HepG2 (cell line): Measurements from ENCODE around the gene NOTCH3. TPM values are rescaled to one million over a fixed set of nuclear protein-coding genes. Genes with fewer than 3 reads are reported as not detected.

Source experiments
- ATAC-seq: fragments of 200-7000 bp; cut with Tn5 transposase; 3 replicates; pipeline ENCODE4 v1.9.1; 2020; ENCODE audit warnings: mild to moderate bottlenecking, moderate library complexity
- BruUV-seq: library from RNA; stranded (reverse); fragments of 400-500 nt; replicated peaks from 2 replicates; lab custom pipeline; 2021; lab: Mats Ljungman, UMichigan
- CTCF ChIA-PET: fragments of 300-600 bp; formaldehyde crosslinking; extraction: SDS; loops from one replicate; lab custom pipeline; 2021; ENCODE audit warnings: low total read pairs, inconsistent platforms, low intra/inter-chr PET ratio; lab: Yijun Ruan, JAX
- POLR2A ChIA-PET: fragments of 350-600 bp; sonication (Branson Sonifier 250); formaldehyde crosslinking; loops from one replicate; lab custom pipeline; 2020; ENCODE audit warnings: antibody characterized with exemption, inconsistent platforms; lab: Yijun Ruan, JAX
- DNase-seq: peaks from one replicate; pipeline ENCODE4 v3.0.0-alpha.2; 2015; ENCODE audit warnings: low spot score
- FAIRE-seq: peaks from 3 replicates; lab custom pipeline; 2011; peaks lifted over from hg19 to GRCh38; lab: Jason Lieb, UNC
- H2AFZ ChIP-seq: one replicate; pipeline ENCODE4 v1.6.1; 2011; ENCODE audit warnings: low read length, inconsistent platforms
- H3K27ac ChIP-seq: fragments of 300-600 bp; 3 replicates; pipeline ENCODE4 v1.8.0; 2011; ENCODE audit warnings: mixed run types, mild to moderate bottlenecking, mixed read lengths, low read length, inconsistent platforms; ENCODE audit not compliant: insufficient read depth; ENCODE audit errors: extremely low read length
- H3K27me3 ChIP-seq, 2 experiments: fragments of 200-600 bp in 1 of 2; 2 replicates in 1 of 2; 3 replicates in 1 of 2; pipeline versions ENCODE4 v1.6.0 to v1.8.0; 2011; ENCODE audit warnings: low read length in 2 of 2, mild to moderate bottlenecking in 2 of 2, moderate library complexity in 2 of 2, inconsistent platforms in 1 of 2; ENCODE audit not compliant: insufficient read depth in 2 of 2, control insufficient read depth in 1 of 2
- H3K36me3 ChIP-seq, 2 experiments: fragments of 200-600 bp in 1 of 2; replicated peaks in 1 of 2; 2 replicates in 1 of 2; 3 replicates in 1 of 2; pipeline versions ENCODE4 v1.5.1 to v1.8.0; 2011; ENCODE audit warnings: low read length in 2 of 2, inconsistent platforms in 1 of 2; ENCODE audit not compliant: insufficient read depth in 2 of 2, control insufficient read depth in 1 of 2
- H3K4me1 ChIP-seq: 2 replicates; pipeline ENCODE4 v1.5.1; 2012; ENCODE audit warnings: low read length, inconsistent platforms; ENCODE audit not compliant: insufficient read depth
- H3K4me2 ChIP-seq: 2 replicates; pipeline ENCODE4 v1.6.0; 2011; ENCODE audit warnings: low read depth, low read length, inconsistent platforms
- H3K4me3 ChIP-seq, 3 experiments: fragments of 200-600 bp in 1 of 3; sonication (generic), shearing (Covaris generic) in 1 of 3; replicated peaks in 1 of 3; 2 replicates each; pipeline ENCODE4 v1.5.1; 2011 to 2016; ENCODE audit warnings: low read length in 3 of 3, inconsistent platforms in 2 of 3, low read depth in 2 of 3, mild to moderate bottlenecking in 2 of 3, control low read depth in 1 of 3, mixed read lengths in 1 of 3; ENCODE audit not compliant: insufficient read depth in 1 of 3
- H3K79me2 ChIP-seq: one replicate; pipeline ENCODE4 v1.6.1; 2011; ENCODE audit warnings: low read length, inconsistent platforms; ENCODE audit not compliant: insufficient read depth
- H3K9ac ChIP-seq: 2 replicates; pipeline ENCODE4 v1.6.0; 2011; ENCODE audit warnings: mild to moderate bottlenecking, low read depth, low read length, inconsistent platforms; ENCODE audit not compliant: insufficient read depth
- H3K9me3 ChIP-seq: 2 replicates; pipeline ENCODE4 v1.5.1; 2012; ENCODE audit warnings: mild to moderate bottlenecking, low read length
- H4K20me1 ChIP-seq: 2 replicates; pipeline ENCODE4 v1.6.0; 2011; ENCODE audit warnings: inconsistent platforms, mild to moderate bottlenecking, low read length, moderate library complexity; ENCODE audit not compliant: insufficient read depth
- CBX2 ChIP-seq, 2 experiments: fragments of 200-600 bp in 1 of 2; sonication (generic); formaldehyde crosslinking in 1 of 2; IDR thresholded peaks; 2 replicates each; pipeline versions ENCODE4 v1.7.0 to v1.8.1; 2018 to 2022; ENCODE audit warnings: low read depth in 2 of 2, low read length in 1 of 2, mild to moderate bottlenecking in 1 of 2, missing genetic modification reagents in 1 of 2
- ETV6 ChIP-seq: sonication (generic); formaldehyde crosslinking; conservative IDR thresholded peaks from 2 replicates; pipeline ENCODE4 v1.4.0; 2020; ENCODE audit warnings: missing genetic modification reagents
- FOXJ3 ChIP-seq: sonication (generic); formaldehyde crosslinking; IDR thresholded peaks from 2 replicates; pipeline ENCODE4 v1.4.0; 2020; ENCODE audit warnings: missing genetic modification reagents, mild to moderate bottlenecking, borderline replicate concordance
- GABPB1 ChIP-seq: IDR thresholded peaks from 2 replicates; pipeline ENCODE4 v1.6.1; 2016; ENCODE audit warnings: mild to moderate bottlenecking, missing genetic modification reagents, moderate library complexity, missing compliant biosample characterization
- IRF2 ChIP-seq: IDR thresholded peaks from 2 replicates; pipeline ENCODE4 v1.6.1; 2018; ENCODE audit warnings: missing genetic modification reagents, missing compliant biosample characterization
- KDM5B ChIP-seq: sonication (generic); formaldehyde crosslinking; IDR thresholded peaks from 2 replicates; pipeline ENCODE4 v1.4.0; 2020; ENCODE audit warnings: missing genetic modification reagents, mild to moderate bottlenecking, borderline replicate concordance
- KLF15 ChIP-seq: sonication (generic); formaldehyde crosslinking; IDR thresholded peaks from 2 replicates; pipeline ENCODE4 v1.8.1; 2023; ENCODE audit warnings: borderline replicate concordance, mild to moderate bottlenecking, inconsistent platforms, missing genetic modification reagents, mixed read lengths
- RARA ChIP-seq: IDR thresholded peaks from 2 replicates; pipeline ENCODE4 v1.6.1; 2016; ENCODE audit warnings: missing genetic modification reagents, missing compliant biosample characterization
- SIN3A ChIP-seq: IDR thresholded peaks from 2 replicates; pipeline ENCODE4 v1.6.1; 2011; ENCODE audit warnings: low read depth, mild to moderate bottlenecking, control low read depth, low read length, borderline replicate concordance
- SOX6 ChIP-seq, 2 experiments: fragments of 450-650 bp in 1 of 2; sonication (generic) in 1 of 2; formaldehyde crosslinking in 1 of 2; IDR thresholded peaks; 2 replicates each; pipeline versions ENCODE4 v1.4.0 to v1.6.1; 2017 to 2020; ENCODE audit warnings: antibody characterized with exemption in 1 of 2, mild to moderate bottlenecking in 1 of 2, missing genetic modification reagents in 1 of 2
- SP4 ChIP-seq: sonication (generic); formaldehyde crosslinking; IDR thresholded peaks from 2 replicates; pipeline ENCODE4 v1.8.1; 2023; ENCODE audit warnings: mild to moderate bottlenecking, missing genetic modification reagents
- TCF7 ChIP-seq: sonication (generic); IDR thresholded peaks from 2 replicates; pipeline ENCODE4 v1.6.1; 2016; ENCODE audit warnings: antibody characterized with exemption, low read depth
- TSC22D2 ChIP-seq: sonication (generic); formaldehyde crosslinking; IDR thresholded peaks from 2 replicates; pipeline ENCODE4 v1.5.1; 2020; ENCODE audit warnings: missing genetic modification reagents, mild to moderate bottlenecking, borderline replicate concordance
- ZNF780A ChIP-seq: sonication (generic); formaldehyde crosslinking; IDR thresholded peaks from 2 replicates; pipeline ENCODE4 v1.8.0; 2022; ENCODE audit warnings: mild to moderate bottlenecking, missing genetic modification reagents, moderate library complexity
- WGBS: methylation state at CpG from one replicate; pipeline ENCODE4 v1.1.6; 2017; ENCODE audit warnings: low lambda C conversion rate; 5-methylcytosine and 5-hydroxymethylcytosine counted together
- in situ Hi-C: cut with HindIII; loops from 2 replicates; pipeline ENCODE4 v1.10.0; 2017; ENCODE audit warnings: low pct_unique_long_range_greater_than_20kb; ENCODE audit not compliant: extremely low pct_ligation_motif_present
- intact Hi-C: fragments of 100-400 bp; cut with micrococcal nuclease; formaldehyde crosslinking; loops from one replicate; pipeline ENCODE4 v1.10.0; 2022; ENCODE audit not compliant: unreplicated experiment
- polyA plus RNA-seq, 8 experiments: library from polyadenylated mRNA; depleted of rRNA in 3 of 8; stranded (reverse) in 7 of 8; unstranded in 1 of 8; fragments of >200 nt; fragmentation: Illumina TruSeq in 4 of 8; extraction: Trizol in 4 of 8; gene quantifications; 2 replicates each; pipeline versions ENCODE4 v1.2.1 to v1.2.3, GENCODE V29; 2011 to 2016; ENCODE audit warnings: low read depth in 4 of 8, missing spikeins in 1 of 8, mixed read lengths in 1 of 8; ENCODE audit not compliant: insufficient read depth in 1 of 8
- total RNA-seq, 5 experiments: library from RNA; depleted of rRNA; stranded (reverse); fragments of >200 nt; fragmentation: Illumina TruSeq; extraction: Trizol; gene quantifications; 2 replicates each; pipeline ENCODE4 v1.2.3, GENCODE V29; 2016; ENCODE audit warnings: low read depth in 1 of 5
- TF ChIP-seq, protein P1 (sequence below): sonication (generic); formaldehyde crosslinking; IDR thresholded peaks from 2 replicates; pipeline ENCODE4 v1.5.0; 2020; ENCODE audit warnings: mild to moderate bottlenecking, missing genetic modification reagents, borderline replicate concordance
- TF ChIP-seq, protein P2 (sequence below): sonication (generic); formaldehyde crosslinking; IDR thresholded peaks from 2 replicates; pipeline ENCODE4 v1.8.0; 2022; ENCODE audit warnings: low read depth, missing genetic modification reagents
- TF ChIP-seq, protein P3 (sequence below): sonication (generic); formaldehyde crosslinking; conservative IDR thresholded peaks from 2 replicates; pipeline ENCODE4 v1.4.0; 2020; ENCODE audit warnings: missing genetic modification reagents
- TF ChIP-seq, protein P4 (sequence below): sonication (generic); formaldehyde crosslinking; IDR thresholded peaks from 2 replicates; pipeline ENCODE4 v1.5.0; 2020; ENCODE audit warnings: mild to moderate bottlenecking, low read depth, missing genetic modification reagents, borderline replicate concordance

Gene NOTCH3
- total and polyA plus RNA-seq, 2 of the 13 experiments (the other 11 are each of a cell fraction or from before 2014, with no cell fraction given), result 0.09 to 0.28 TPM

DNA sequence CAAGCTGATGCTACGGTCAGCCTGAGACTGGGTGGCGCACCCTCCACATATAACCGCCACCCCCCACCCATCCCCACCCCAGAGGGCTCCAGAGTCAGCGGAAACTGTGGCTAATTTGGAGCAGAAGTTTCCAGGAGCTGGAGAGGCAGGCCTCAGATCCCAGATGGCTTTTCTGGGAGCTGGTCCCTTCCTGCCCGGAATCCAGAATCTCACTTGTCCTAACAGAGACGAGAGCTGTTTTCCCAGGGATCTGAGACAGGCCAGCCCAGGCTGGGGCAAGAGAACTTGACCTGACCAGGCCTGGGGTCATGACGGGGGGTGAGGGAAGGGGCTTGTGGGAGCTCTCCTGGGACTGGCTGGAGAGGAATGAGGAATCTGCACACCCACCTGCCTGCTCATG is 25.0 kb upstream of the NOTCH3 start:
- WGBS, result 47% methylated on average over 3 of the region's 7 CpGs
- no peaks in the 10 kb centered on the region for H3K79me2 ChIP-seq
- no peak overlapping the region for H3K4me2 ChIP-seq
- intact Hi-C loops (no loop called here), in situ Hi-C loops (no loop called here)
- DNase-seq, result no peak
- ATAC-seq, result no peak
- H3K4me1 ChIP-seq, result peaks cover 6% of the 10 kb centered on the region
- POLR2A ChIA-PET, result interaction anchor here (0.7 to 1.4 kb wide), 2 partner anchors 9 to 23 kb away, joined by 3 to 4 read pairs; no protein-coding TSS in a partner anchor
- H3K9ac ChIP-seq, result no peak overlapping the region
- FAIRE-seq, result no peak
- CTCF ChIA-PET, result no interaction called here
- no peaks in the 10 kb centered on the region for H4K20me1 ChIP-seq
- H3K36me3 ChIP-seq, result no peaks in the 10 kb centered on the region
- no peaks in the 10 kb centered on the region for H3K9me3 ChIP-seq
- no peak overlapping the region for H2AFZ ChIP-seq
- peaks cover 0 to 7% of the 10 kb centered on the region in 2 experiments; a peak in 1 of 5 replicates for H3K27me3 ChIP-seq
- BruUV-seq, result no TSS peak
- no peak overlapping the region for H3K4me3 ChIP-seq
- H3K27ac ChIP-seq, result no peak overlapping the region
- no peak for TF ChIP-seq KDM5B (CRISPR knock-in tag)
- no peak for TF ChIP-seq TCF7
- no peak for TF ChIP-seq ZNF780A (CRISPR knock-in tag)
- TF ChIP-seq, protein P1, sequence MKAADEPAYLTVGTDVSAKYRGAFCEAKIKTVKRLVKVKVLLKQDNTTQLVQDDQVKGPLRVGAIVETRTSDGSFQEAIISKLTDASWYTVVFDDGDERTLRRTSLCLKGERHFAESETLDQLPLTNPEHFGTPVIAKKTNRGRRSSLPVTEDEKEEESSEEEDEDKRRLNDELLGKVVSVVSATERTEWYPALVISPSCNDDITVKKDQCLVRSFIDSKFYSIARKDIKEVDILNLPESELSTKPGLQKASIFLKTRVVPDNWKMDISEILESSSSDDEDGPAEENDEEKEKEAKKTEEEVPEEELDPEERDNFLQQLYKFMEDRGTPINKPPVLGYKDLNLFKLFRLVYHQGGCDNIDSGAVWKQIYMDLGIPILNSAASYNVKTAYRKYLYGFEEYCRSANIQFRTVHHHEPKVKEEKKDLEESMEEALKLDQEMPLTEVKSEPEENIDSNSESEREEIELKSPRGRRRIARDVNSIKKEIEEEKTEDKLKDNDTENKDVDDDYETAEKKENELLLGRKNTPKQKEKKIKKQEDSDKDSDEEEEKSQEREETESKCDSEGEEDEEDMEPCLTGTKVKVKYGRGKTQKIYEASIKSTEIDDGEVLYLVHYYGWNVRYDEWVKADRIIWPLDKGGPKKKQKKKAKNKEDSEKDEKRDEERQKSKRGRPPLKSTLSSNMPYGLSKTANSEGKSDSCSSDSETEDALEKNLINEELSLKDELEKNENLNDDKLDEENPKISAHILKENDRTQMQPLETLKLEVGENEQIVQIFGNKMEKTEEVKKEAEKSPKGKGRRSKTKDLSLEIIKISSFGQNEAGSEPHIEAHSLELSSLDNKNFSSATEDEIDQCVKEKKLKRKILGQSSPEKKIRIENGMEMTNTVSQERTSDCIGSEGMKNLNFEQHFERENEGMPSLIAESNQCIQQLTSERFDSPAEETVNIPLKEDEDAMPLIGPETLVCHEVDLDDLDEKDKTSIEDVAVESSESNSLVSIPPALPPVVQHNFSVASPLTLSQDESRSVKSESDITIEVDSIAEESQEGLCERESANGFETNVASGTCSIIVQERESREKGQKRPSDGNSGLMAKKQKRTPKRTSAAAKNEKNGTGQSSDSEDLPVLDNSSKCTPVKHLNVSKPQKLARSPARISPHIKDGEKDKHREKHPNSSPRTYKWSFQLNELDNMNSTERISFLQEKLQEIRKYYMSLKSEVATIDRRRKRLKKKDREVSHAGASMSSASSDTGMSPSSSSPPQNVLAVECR (CRISPR knock-in tag), result no peak
- TF ChIP-seq, protein P2, sequence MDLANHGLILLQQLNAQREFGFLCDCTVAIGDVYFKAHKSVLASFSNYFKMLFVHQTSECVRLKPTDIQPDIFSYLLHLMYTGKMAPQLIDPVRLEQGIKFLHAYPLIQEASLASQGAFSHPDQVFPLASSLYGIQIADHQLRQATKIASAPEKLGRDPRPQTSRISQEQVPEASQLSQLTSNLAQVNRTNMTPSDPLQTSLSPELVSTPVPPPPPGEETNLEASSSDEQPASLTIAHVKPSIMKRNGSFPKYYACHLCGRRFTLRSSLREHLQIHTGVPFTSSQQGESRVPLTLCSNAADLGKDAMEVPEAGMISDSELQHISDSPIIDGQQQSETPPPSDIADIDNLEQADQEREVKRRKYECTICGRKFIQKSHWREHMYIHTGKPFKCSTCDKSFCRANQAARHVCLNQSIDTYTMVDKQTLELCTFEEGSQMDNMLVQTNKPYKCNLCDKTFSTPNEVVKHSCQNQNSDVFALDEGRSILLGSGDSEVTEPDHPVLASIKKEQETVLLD (CRISPR knock-in tag), result no peak
- TF ChIP-seq SIN3A, result no peak
- TF ChIP-seq ETV6, result no peak
- no peak for TF ChIP-seq TSC22D2
- no peak for TF ChIP-seq RARA (CRISPR knock-in tag)
- no peak for TF ChIP-seq CBX2 (IDR thresholded peaks at IDR 0.05; ENCODE audit: low read depth, low read length)
- TF ChIP-seq CBX2 (CRISPR knock-in tag; IDR thresholded peaks at IDR 0.05; ENCODE audit: low read depth), result no peak
- no peak for TF ChIP-seq GABPB1 (CRISPR knock-in tag)
- no peak for TF ChIP-seq KLF15 (CRISPR knock-in tag)
- no peak for TF ChIP-seq IRF2 (CRISPR knock-in tag)
- TF ChIP-seq, protein P3, sequence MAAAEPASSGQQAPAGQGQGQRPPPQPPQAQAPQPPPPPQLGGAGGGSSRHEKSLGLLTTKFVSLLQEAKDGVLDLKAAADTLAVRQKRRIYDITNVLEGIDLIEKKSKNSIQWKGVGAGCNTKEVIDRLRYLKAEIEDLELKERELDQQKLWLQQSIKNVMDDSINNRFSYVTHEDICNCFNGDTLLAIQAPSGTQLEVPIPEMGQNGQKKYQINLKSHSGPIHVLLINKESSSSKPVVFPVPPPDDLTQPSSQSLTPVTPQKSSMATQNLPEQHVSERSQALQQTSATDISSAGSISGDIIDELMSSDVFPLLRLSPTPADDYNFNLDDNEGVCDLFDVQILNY (CRISPR knock-in tag), result no peak
- no peak for TF ChIP-seq SP4 (CRISPR knock-in tag)
- no peak for TF ChIP-seq FOXJ3 (CRISPR knock-in tag)
- TF ChIP-seq, protein P4, sequence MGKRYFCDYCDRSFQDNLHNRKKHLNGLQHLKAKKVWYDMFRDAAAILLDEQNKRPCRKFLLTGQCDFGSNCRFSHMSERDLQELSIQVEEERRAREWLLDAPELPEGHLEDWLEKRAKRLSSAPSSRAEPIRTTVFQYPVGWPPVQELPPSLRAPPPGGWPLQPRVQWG (CRISPR knock-in tag), result no peak
- TF ChIP-seq SOX6 (IDR thresholded peaks at IDR 0.05), result no peak
- no peak for TF ChIP-seq SOX6 (CRISPR knock-in tag; IDR thresholded peaks at IDR 0.05)
